GM11168 (cell line): ENCODE measurements around the gene MLIP.

Experiments
- in situ Hi-C: fragments of 300-500 bp; cut with MboI; formaldehyde crosslinking; loops from one replicate; pipeline ENCODE4 v1.12.0; 2022; ENCODE audit warnings: low sequenced_read_pairs; ENCODE audit not compliant: unreplicated experiment

MLIP gene

DNA sequence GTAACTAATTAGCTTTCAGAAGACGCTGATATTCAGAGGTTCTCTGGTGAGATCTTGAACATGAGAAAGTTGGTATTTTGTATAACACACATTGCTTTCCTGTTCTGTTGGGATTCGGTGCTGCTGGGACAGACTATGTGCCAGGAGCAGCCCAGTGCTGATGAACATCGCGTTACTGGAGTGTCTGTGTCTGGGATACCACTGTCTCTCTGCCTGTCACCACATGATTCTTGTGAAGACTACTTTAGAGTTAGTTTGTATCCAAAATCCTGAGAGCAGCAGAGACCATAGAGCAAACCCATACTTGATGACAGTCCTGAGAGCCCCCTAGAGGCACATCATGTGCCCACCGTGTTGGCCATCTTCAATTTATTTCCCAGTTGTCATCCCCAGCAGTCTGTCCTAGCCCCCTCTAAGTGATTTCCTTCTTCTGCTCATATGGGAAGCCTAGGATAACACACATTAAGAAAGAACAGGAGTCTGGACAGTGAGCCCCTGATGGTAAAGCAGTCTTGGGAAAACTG lies 155.2 kb downstream of the MLIP start:
- in situ Hi-C loops = loop anchor here (10.0 kb wide), 1 partner anchor 282 kb away; no protein-coding TSS in a partner anchor

- in situ Hi-C loops = loop anchor here (10.0 kb wide), 1 partner anchor 283 kb away; no protein-coding TSS in a partner anchor
Measured at GRCh38 chr6:54267798-54268197, 156.6 kb downstream of the MLIP start.

DNA sequence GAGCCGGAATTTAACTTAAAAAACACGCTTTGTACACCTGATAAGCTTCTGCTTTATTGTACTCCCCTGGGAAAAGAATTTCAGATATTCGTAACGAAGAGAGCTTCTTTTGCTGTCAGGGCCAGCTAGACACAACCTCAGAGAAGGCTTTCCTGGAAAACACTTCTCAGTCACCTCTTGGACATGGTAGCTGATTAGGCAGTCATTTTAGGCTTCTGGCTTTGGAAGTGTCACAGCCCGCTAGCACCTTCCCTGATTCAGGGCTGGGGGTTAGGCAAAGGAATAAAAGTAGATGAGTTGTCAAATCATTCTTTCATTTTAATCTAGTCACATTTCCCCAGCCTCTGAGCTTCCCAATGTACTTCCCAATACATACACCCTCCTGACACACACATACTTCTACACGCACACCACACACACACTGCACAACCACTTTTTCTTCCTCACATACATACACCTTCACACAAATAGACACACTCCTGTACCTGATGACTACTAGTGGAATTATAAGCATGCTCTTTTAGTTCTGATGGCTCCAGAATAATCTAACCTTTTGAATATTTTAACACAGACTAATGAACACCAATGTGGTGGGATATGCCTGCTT lies 162.1 kb downstream of the MLIP start:
- in situ Hi-C loops = no loop called here

GRCh38 chr6:54274383-54274782 lies 163.1 kb downstream of the MLIP start:
- in situ Hi-C loops = no loop called here

GRCh38 chr6:54282186-54282585 lies 170.9 kb downstream of the MLIP start:
- in situ Hi-C loops = no loop called here

GRCh38 chr6:54284161-54284860 lies 173.1 kb downstream of the MLIP start:
- in situ Hi-C loops = no loop called here

- in situ Hi-C loops = no loop called here
Measured at GRCh38 chr6:54285595-54285994, 174.4 kb downstream of the MLIP start.

DNA sequence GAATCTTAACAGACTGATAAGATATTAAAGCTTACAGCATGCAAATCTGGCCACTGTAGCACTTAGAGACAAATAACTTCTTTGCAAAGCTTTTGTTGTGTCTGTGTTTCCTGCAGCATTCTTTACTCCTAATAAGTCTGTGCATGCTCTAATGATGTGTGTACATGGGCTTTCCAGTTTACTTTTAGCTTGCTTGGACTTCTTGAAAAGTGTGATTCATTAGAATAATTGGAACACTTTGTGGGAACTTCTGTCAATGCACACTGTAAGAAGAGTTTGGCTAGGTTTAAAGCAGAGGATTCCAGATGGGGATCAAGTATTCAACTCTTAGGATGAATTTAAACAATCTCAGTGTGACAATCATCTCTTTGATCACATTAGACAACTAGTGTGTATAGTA lies 174.9 kb downstream of the MLIP start:
- in situ Hi-C loops = no loop called here

DNA sequence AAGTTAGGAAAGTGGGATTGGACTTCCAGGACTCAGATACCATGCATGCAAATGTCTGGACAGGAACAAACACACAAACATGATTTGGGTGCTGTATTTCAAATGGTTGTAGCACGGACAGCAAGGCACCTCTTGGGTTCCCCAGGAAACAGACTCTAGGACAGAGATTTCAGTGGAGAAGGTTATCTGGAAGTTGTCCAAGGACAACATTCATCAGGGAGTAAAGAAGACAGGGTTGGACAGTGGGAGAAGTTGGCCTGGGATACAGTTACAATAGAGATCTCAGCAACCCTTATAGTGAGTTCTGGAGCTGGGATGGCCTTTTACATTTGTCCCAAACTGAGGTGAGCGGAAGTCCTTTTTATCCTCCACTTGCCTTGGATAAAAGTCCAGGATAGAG lies 177.2 kb downstream of the MLIP start:
- in situ Hi-C loops = no loop called here

GRCh38 chr6:54289426-54289825 lies 178.2 kb downstream of the MLIP start:
- in situ Hi-C loops = no loop called here

- in situ Hi-C loops = no loop called here
Measured at GRCh38 chr6:54291146-54291545, 179.9 kb downstream of the MLIP start.

- in situ Hi-C loops = no loop called here
Measured at GRCh38 chr6:54291738-54292137, 180.5 kb downstream of the MLIP start.

DNA sequence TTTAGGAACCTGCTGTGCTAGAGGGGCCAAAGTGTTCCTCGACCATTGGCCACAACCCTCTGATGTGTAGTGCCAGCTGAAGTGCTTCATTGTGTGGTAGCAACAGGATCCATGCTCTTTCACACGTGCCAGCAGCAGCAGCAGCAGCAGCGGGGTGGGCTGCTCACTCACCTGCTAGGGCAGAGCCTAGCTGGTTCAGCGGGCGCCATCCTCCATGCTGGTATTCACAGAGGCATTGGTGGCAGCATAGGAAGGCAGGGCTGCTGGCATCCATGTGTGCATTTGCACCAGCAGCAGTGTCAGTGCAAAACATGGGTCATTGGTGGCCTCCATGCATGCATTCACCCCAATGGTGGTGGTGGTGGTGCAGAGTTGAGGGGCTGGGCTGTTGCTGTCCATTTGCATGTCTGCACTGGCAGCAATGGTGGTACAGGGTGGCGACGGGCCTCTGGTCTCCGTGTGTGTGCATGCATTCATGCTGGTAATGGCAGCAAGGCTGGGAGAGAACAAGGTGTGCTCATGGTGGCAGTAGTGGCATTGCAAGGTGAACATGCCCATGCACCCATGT lies 183.8 kb downstream of the MLIP start:
- in situ Hi-C loops = no loop called here

DNA sequence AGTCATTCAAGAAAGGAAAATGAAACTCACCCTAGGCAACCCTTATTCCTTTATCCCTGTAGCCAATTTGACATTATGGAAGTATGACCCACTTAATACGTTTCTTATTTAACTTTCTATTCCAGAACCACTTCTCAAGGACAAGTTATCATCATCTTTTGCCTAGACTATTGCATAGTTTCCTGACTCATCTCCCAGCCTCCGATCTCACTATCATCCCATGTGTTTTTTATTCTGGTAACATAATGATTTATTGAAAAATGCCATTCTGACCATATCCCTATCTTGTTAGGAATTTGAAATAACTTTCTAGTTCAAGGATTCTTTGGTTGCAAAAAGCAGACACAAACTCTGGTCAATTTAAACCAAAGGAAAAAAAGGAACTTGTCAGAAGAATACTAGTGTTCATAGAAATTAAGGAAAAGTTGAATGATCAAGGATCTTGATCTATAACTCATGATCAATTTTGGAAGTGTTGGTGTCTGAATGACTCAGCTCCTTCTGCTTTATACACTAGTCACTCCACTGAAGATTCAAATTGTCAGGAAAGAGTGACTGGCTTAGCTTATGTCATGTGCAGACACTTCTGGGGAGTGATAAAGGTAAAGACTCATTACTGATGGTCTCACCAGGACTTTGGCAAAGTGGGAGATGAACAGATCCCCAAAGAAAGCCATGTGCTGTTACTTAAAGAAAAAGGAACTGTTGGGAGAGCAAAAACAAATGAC lies 188.5 kb downstream of the MLIP start:
- in situ Hi-C loops = no loop called here

DNA sequence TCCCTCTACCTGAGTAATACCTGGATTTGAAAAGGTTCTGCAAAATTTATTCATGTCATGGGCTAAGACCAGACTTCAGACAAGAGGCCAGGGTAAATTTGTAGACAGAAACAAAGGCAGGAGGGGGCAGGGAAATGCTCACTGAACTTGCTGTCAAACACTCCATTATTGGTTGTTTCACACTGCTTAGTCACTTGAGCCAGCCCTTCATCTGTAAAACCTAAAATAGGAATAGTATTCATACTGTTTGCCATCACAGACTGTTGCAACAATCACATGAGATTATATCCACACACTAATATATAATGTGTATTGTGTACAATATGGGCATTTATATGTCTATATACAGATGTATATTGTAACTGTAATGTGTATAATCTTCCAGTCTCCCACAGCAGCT lies 190.5 kb downstream of the MLIP start:
- in situ Hi-C loops = no loop called here

- in situ Hi-C loops = no loop called here
Measured at GRCh38 chr6:54307439-54307910, 196.2 kb downstream of the MLIP start.

- in situ Hi-C loops = no loop called here
Measured at GRCh38 chr6:54308289-54308985, 197.2 kb downstream of the MLIP start, which contains the start of gene TINAG. TSS of gene TINAG (plus strand) at chr6:54308441. CDS start at chr6:54308551, 110 bp downstream.

DNA sequence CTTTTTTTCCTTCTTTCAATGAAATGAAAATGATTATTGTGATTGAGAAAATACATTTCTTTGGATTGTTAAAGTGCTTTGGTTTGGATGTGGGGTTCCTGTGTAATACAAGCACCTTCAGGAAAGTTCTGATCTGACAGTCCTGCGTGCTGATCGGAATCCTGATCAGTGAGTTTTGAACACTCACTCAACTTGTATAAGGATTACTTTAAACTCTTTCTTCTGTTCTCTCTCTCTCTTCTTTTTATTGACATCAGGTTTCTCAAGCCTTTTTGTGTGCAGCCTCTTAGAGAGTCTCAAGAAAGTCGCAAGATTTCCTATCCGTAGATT lies 197.7 kb downstream of the MLIP start:
- in situ Hi-C loops = no loop called here

- in situ Hi-C loops = no loop called here
Measured at GRCh38 chr6:54310377-54311152, 199.3 kb downstream of the MLIP start.
